GM06990 (cell line): ENCODE data around the gene FAHD1.
"Not testable (repeated sequence)": the region's sequence is repeated elsewhere in the genome, so short reads cannot be mapped to it uniquely, and the experiment has no call there.

Source experiments
- DNase-seq: peaks from one replicate; pipeline ENCODE4 v3.0.0-alpha.2; 2011; ENCODE audit not compliant: insufficient read length; ENCODE audit errors: extremely low read depth
- H3K27me3 ChIP-seq: replicated peaks from 2 replicates; pipeline ENCODE4 v1.6.0; 2011; ENCODE audit warnings: low read length; ENCODE audit not compliant: control insufficient read depth, insufficient read depth
- H3K36me3 ChIP-seq: 2 replicates; pipeline ENCODE4 v1.5.1; 2011; ENCODE audit warnings: low read length; ENCODE audit not compliant: control insufficient read depth, insufficient read depth
- H3K4me3 ChIP-seq: replicated peaks from 2 replicates; pipeline ENCODE4 v1.5.1; 2011; ENCODE audit warnings: low read depth, mild to moderate bottlenecking, control low read depth, low read length
- TF ChIP-seq, protein P1 (sequence below): IDR thresholded peaks from 2 replicates; pipeline ENCODE4 v1.5.1; 2011; ENCODE audit warnings: low read length, control low read depth, mild to moderate bottlenecking, inconsistent platforms; ENCODE audit not compliant: insufficient read depth, poor library complexity, severe bottlenecking

FAHD1 gene

DNA sequence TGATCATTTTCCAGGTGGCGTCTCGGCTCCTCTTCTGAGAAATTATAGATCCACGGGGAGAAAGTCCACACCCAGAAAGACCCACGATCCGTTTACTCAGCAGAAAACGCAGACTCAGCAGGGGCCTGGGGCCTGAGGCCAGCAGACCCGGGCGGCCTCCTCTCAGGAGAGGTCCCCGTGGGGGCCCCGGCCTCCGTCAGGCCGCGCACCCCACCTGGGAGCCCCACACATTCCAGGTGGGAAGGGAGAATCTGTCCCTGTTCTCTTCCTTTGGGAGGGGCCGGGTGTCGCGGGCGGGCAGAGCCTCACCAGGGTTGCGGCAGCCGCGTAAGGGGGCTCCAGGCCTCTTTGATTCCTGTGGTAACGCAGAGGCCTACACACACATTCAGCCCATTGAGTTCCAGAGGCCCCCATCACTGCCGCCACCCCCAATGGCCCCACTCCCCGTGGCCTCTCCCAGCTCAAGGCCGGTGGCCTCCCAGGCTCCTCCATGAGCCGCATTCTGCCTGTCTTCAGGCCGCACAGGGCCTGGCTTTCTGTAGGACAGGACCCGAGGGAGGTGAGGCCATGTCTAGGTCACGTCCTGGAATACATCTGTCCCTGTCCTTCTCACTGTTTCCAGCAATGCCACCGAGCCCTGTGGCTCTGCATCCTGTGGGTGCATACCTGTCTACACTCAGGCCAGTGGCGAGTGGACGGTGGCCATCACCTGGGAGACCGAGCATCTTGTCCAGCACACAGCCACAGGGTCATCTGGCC, 31.9 kb upstream of the FAHD1 start:
- Histone ChIP-seq H3K4me3 (no peak overlapping the region), H3K27me3 (no peaks in the 10 kb centered on the region), H3K36me3 (peaks cover 3% of the 10 kb centered on the region)
- no peak for DNase-seq
- TF ChIP-seq, protein P1, sequence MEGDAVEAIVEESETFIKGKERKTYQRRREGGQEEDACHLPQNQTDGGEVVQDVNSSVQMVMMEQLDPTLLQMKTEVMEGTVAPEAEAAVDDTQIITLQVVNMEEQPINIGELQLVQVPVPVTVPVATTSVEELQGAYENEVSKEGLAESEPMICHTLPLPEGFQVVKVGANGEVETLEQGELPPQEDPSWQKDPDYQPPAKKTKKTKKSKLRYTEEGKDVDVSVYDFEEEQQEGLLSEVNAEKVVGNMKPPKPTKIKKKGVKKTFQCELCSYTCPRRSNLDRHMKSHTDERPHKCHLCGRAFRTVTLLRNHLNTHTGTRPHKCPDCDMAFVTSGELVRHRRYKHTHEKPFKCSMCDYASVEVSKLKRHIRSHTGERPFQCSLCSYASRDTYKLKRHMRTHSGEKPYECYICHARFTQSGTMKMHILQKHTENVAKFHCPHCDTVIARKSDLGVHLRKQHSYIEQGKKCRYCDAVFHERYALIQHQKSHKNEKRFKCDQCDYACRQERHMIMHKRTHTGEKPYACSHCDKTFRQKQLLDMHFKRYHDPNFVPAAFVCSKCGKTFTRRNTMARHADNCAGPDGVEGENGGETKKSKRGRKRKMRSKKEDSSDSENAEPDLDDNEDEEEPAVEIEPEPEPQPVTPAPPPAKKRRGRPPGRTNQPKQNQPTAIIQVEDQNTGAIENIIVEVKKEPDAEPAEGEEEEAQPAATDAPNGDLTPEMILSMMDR = no peak

DNA sequence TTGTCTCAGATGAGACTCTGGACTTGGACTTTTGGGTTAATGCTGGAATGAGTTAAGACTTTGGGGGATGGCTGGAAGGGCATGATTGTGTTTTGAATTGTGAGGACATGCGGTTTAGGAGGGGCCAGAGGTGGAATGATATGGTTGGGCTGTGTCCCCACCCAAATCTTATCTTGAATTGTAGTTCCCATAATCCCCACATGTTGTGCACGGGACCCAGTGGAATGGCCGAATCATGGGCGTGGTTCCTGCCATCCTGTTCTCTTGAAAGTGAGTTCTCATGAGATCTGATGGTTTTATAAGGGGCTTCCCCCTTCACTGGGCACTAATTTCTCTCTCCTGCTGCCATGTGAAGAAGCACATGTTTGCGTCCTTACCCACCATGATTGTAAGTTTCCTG, 27.7 kb upstream of the FAHD1 start:
- DNase-seq, H3K36me3 ChIP-seq: not testable (repeated sequence)

DNA sequence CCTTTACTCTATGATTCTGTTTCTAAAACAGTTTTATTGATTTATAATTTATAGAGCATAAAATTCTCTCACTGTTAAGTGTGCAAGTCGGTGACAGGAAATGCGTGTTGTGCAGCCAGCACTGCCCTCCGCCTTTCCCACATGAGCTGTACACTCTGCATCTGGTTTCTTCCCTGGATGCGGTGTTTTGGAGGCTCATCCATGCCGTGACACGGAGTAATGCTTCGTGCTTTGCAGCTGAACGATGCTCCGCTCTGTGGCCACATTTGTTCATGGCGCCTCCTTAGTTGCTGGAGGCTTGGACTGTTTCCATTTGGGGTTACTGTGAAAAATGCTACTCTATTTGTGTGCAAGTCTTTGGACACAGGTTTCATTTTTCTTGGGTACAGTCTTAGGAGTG, 26.3 kb upstream of the FAHD1 start:
- H3K27me3 ChIP-seq = no peaks in the 10 kb centered on the region
- no peak overlapping the region for H3K4me3 ChIP-seq
- TF ChIP-seq, protein P1 = no peak
- no peak for DNase-seq
- H3K36me3 ChIP-seq = no peaks in the 10 kb centered on the region

More for the DNA sequence above, 27.7 kb upstream of the FAHD1 start:
- H3K4me3 ChIP-seq, H3K27me3 ChIP-seq: not testable (repeated sequence)

DNA sequence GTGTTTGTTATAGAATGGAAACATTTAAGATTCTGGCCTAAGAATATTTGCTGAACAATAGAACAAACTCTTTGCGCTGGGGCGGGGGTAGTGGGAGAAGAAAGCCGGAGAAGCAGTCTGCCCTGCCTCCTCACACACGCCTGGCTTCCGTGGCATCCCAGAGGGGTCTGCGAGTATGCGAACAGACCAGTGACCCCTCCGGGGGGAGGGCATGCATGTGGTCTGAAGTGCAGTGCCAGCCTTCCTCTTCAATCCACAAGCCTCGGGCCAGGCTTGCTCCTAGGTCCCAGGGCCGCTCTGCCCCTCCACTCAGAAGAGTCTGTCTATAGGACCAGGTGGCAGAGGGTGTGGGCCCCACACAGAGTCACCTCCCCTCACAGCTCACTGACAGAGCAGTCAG, 19.4 kb upstream of the FAHD1 start:
- DNase-seq = no peak
- peaks cover 7% of the 10 kb centered on the region for H3K36me3 ChIP-seq
- no peaks in the 10 kb centered on the region for H3K27me3 ChIP-seq
- no peak overlapping the region for H3K4me3 ChIP-seq
- TF ChIP-seq, protein P1 = no peak

DNA sequence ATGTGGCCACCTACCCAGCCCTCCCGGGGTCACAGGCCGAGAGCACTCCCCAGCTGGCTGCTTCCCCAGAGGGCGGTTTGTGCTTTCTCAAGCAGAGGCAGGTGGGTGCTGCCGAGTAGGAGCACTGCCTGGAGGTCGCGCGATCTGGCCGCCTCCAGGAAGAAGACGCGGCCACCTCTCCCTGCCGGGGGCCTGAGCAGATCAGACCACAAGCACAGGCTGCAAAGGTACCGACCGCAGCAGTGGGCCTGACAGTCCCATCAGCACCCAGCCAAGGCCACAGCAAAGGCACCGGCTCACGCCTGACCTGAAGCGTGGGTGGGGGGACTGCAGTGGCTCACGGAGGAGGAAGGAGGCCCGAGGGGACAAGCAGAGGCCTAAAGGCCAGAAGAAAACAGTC, 18.3 kb upstream of the FAHD1 start:
- peaks cover 7% of the 10 kb centered on the region for H3K36me3 ChIP-seq
- no peak overlapping the region for H3K4me3 ChIP-seq
- TF ChIP-seq, protein P1 = no peak
- no peaks in the 10 kb centered on the region for H3K27me3 ChIP-seq
- DNase-seq = no peak

DNA sequence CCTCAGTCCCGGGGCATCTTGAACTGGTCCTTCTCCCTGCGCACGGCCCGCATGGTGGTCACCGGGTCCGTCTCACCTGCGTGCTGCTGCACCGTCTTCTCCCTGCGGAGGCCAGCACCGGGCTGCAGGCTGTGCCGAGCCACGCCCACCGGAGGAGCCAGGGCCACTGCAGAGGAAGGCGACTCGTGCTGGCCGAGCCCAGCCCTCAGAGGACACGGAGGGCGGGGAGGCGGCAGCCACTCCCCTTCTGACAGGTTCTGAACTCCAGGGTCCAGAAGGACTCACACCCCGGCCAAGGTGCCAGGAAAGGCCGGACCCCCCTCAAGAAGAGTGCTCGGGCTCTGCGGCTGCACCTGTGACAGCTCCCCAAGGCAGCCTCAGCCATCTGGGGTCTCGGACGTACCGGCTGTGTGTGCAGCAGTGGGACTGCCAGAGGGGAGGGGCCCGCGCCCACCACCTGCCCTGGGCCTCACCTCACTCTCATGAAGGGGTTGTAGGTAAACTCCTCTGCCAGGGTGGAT, 17.7 kb upstream of the FAHD1 start:
- no peaks in the 10 kb centered on the region for H3K27me3 ChIP-seq
- H3K4me3 ChIP-seq = no peak overlapping the region
- TF ChIP-seq, protein P1 = no peak
- H3K36me3 ChIP-seq = peaks cover 7% of the 10 kb centered on the region
- peak; percentile 8 for DNase-seq
